ENCODE data around the gene MYH7.

The MYH7 gene

DNA sequence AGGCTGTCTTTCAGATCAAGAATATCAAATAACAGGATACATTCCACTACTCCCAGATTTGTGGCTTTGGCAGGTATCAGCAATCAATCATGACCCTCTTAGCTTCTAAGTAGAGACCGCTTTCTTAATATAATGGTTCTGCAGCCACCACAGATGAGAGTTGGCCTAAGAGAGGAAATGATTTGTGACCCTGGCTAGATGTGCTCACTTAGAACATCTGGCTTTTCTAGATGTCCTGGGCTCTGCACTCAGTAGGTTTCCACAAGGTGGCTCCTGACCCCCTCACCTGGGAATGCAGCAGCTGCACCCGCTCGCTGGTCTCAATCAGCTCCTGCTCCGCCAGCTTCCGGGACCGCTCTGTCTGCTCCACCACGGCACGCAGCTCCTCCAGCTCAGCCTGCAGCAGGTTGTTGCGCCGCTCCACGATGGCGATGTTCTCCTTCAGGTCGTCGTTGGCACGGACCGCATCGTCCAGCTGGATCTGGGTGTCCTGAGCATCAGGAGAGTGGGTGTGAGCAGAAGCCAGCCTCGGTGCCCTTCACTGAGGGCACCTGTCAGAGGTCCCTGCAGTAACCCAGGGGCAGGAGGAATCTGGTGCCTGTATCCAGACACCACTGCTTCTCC is 49.7 kb downstream of the MYH7 start:
- DNase-seq, result peak; percentile 6

DNA sequence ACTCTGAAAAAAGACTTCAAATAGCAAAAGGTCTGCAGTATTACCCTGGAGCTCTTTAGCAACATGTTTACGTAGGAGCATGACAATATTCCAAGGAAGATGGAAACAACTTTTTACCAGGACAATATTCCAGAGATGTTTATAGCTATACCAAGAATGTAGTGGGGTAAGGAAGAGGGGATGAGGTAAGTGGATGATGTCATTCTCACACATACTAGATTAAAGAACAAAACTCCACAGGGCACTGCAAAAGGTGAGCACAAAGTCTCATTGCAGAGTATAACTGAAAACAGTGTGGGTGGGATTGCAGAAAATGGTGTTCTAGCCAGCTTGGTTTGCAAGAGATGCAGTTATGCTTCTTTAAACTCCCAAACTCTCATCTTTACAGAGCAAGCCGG is 50.2 kb downstream of the MYH7 start:
- DNase-seq, result no peak

DNA sequence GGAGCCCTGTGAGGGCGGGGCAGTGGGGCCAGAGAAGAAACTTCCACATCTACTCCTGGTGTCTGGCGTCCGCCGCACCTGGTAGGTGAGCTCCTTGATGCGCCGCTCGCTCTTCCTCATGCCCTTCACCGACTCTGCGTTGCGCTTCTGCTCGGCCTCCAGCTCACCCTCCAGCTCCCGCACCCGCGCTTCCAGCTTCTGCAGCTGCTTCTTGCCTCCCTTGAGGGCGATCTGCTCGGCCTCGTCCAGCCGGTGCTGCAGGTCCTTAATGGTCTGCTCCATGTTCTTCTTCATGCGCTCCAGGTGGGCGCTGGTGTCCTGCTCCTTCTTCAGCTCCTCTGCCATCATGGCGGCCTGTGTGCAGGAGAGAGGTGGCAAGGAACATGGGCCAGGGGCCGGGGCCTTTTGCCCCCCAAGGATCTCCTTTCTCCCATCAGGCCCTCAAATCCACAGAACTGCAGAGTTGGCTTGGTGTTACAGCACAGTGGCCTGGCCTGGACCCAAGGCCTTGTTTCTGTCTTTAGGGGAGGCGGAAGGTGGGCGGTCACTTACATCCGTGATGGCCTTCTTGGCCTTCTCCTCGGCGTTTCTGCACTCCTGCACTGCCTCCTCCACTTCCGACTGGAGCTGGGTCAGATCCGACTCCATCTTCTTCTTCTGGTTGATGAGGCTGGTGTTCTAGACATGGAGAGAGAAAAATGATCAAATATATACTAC is 50.9 kb downstream of the MYH7 start:
- no peak for DNase-seq

DNA sequence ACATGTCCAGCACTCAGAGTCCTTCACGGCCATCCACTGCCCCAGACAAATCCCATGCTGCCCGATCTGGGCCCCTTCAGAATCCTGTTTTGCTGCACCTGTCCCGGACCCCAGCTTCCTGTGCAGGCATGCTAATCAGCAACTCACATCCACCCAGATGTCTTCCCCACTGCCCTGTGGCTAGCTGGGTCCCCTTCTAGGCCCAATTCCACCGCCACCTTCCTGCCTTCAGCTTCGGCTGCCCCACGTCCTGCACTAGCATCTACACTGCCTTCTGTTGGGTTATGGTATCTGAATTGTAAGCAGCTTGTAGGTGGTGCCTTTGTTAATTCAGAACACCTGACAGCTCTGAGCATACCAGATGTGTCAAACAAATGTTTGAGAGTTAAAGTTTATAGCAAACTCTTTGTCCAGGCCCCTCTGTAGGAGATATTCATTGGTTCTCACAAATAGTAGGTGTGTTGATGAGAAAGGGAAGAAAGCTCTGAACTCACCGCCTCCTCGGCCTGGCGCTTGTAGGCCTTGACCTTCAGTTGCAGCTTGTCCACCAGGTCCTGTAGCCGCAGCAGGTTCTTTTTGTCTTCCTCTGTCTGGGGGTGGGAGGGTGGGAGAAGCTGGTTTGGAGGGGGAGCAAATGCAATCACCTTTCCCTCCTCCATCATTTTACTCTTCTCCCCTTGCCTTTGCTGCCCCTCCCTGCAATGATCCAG is 52.6 kb downstream of the MYH7 start:
- no peak for DNase-seq

DNA sequence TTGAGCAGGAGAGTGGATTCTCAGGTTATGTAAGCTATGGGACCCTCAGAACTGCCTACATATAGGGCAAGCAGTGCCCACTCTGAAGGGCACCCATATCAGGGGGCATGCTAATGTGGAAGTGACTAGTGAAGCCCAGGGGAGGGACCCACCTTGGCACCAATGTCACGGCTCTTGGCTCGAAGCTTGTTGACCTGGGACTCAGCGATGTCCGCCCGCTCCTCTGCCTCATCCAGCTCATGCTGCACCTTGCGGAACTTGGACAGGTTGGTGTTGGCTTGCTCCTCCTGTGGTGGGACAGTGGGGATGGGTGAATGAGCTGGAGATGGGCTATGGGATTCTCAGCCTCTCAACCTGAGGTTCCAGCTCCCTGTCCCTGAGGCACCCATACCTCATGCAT is 53.2 kb downstream of the MYH7 start:
- no peak for DNase-seq

DNA sequence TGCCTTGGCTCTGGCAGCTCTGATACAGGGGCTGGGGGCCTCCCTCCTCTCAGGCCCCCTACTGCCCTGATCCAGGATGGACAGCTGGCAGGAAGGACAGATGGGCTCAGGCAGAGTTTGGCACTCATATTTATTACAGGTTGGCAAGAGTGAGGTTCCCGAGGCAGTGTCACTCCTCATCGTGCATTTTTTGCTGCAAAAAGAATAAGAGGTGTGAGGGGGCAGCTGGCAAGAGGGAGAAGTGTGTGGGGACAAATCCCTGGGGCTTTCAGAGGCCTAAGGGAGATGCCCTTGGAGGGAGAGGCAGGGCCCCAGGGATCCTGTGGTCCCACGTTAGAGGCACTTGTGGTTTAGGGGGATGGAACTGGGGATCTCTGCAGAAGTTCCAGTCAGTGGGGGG is 53.6 kb downstream of the MYH7 start:
- no peak for DNase-seq

DNA sequence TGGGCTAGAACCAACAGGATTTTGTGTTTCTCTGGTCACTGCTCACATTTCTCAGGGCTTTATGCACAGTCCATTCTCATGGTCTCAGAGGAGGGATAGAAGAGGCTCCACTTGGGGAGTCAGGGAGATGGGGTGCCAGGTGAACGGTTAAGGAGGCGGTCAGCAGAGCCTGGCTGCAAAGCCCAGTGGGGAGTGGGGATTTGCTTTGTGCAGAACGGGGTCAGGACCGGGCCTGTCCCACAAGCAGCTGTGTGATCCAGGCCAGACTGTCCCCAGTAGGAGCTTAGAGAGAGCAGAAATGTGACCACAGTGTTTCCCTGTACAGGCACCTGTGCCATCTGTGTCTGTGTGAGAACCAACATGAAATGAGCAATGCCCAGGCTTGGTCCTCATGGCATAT is 54.5 kb downstream of the MYH7 start:
- DNase-seq, result no peak

DNA sequence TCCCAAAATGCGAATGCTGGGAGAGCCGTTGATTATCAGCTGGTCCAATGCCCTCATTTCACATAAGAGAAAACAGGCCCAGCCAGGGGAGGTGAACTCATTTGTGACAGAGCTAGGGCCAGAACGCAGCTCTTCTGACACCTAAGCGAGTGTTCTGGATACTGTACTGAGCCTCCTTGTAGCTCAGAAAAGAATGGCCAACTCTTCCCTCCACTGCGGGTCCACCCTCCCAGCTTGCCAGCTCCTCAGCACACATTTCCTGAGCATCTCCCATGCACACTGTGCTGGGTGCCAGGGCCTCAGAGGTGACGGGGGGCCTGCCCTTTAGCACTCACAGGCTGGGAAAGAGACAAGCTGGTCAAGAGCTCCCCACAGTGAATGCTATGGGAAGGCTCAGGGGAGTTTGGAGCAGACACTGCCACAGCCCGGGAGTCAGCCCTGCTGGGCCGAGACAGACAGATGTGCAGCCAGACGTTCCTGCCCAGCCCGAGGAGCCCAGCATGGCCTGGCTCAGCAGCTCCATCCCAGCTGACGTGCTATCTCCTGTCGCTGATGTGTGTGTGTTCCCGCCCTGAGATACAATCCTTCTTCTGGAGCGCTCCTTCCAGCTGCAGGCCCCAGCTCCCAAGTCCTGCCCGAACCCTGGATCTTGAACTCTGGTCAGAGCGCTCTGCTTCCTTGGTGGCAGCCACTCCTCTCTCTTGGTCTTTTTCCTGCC is 55.1 kb downstream of the MYH7 start:
- no peak for DNase-seq

DNA sequence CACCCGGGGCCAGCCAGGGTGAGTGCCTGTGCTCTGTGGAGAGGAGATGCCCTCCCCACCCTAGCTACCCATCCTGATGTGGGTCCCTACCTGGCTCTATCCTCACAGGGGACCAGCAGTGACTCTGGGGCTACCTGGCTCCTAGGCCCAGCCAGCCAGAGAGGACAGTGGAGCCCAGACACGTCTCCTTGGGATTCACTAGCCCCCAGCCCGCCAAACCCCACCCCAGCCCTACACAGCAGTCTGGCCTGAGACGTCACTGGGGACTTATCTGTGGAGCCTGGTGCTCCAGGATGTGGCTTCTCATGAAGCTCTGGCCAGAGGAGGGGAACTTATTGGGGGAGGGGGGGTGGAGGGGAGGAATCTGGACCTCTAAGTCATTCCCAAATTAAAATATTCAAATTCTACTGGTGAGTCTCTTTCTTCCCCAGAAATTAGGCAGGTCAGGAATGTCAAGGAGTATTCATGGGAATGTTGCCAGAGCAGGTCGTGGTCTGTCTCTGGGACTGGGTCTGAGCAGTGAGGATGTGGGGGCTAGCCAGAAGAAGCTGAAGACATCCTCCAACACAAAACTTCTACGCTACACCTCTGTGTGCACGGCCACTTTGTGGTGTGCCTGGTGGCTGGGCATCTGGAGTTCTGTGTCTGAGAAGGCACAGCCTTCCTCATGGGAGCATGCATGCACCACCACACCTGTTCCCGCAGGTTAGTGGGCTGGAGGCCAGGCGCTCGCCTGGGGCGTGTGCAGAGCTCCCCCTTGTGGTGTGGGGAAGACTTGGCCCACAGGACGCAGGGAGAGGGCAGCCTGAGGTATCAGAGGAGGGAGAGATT is 55.9 kb downstream of the MYH7 start:
- DNase-seq, result peak; percentile 31

DNA sequence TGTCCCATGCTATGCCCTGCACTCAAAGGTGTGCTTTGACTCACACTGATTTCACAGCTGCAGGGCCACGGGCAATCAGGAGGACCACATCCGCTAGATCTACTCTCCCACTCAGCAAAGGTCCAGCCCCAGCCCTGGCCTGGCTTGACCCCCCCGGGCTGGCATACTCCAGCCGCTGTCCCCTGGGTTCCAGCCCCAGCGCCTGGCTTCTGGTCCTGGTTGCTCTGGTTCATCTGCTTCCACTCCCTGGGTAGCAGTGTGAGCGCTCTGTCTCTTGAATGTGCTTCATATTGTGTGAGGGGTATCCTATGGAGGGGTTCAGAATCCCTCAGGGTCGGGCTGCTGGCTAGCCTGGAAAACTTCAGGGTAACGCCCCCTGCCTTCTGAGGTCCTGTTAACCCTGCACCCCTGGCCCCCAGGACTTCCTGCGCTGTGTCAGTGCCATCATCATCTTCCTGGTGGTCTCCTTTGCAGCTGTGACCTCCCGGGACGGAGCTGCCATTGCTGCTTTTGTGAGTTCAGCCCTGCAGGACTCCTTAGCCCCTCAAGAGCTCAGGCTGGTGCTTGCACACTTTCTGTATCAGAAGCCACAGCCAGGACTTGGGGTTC is 56.7 kb downstream of the MYH7 start:
- DNase-seq, result no peak

DNA sequence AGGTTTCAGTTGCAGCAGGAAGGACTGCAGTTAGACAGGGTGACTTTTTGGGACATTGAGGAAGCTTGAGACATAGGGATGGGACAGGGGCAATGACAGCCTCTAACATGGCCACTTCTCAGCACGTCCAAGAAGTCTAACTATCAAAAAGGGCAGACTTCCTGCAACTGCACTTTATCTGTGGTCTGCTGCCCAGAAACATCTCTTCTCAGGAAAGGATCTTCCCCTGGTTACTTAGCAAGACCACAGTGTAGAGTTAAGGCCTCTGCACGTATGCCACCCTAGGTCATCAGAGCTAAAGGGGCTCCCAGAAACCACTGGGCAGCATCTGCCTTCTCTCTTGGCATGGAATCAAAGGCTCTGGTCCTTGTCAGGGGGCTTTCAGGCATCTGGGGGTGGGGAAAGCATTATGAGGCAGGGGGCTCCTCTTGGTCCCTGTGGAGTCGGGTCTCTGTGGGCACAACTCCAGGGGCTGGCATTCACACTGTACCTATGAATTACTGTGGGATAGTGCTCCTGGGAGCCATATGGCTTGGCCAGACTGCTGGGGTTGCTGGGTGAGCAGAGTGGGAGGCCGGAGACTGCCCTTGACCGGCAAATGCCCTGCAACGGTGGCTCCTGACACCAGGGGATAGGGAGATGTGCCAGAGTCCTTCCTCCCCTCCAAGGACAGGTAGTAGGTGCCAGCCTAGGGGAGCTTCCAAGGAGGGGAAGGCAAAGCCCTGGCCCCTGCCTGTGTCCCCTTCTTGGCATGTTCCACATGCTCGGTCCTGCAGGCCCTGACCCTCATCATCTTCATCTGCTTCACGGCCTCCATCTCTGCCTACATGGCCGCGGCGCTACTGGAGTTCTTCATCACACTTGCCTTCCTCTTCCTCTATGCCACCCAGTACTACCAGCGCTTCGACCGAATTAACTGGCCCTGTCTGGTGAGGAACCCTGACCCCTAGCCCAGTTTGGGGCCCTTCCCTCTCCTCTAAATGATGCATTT is 57.6 kb downstream of the MYH7 start:
- DNase-seq, result no peak

DNA sequence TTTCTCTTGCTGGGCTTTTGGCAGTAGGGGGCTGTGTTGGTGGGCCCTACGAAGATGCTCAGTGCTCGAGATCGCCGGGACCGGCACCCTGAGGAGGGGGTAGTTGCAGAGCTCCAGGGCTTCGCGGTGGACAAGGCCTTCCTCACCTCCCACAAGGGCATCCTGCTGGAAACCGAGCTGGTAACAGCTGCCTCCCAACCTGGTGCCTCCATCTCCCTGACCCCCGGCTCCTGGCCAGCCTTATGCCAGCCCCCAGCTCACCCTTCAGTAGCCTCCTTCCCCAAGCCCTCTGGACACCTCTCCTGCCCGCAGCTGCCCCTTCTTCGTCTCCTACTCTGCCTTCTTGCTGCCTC is 58.3 kb downstream of the MYH7 start:
- DNase-seq, result no peak

DNA sequence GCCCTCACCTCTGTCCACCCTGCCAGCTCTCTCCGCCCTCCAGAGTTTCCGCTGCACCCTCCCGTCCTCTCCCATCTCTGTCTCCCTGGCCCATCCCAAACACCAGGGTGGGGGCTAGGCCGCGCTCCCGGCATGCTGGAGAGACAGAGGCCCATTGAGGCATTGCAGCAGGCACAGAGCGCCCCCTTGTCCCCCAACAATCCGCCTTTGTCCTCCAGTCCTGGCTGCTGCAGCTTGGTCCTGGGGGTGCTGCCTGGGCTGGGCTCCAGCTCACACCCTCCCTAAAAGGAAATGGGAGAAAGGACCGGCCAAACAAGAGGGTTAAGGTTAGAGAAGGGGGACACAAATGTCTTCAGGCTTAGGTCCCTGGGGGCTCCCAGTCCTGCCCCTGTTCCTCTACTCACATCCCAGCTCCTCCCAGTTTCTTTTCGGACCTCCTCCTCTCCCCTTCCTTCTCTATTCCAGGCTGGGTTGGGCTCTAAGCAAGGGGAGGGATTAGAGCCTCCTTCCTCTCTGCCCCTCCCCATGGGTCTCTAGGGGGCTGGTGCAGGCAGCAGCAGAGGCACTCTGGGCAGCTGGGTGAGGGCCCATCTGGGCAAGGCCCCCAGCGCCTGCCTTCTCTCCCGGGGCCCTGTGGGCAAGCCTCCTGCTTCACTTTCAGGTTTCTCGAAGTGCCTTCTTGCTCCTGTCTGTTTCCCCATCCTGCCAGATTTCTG is 58.8 kb downstream of the MYH7 start, which contains the start of gene CMTM5:
TSS of gene CMTM5 (plus strand) at position 565 of the 716 bp plus-strand sequence. CDS start 206 bp downstream, outside the sequence.
- no peak for DNase-seq

DNA sequence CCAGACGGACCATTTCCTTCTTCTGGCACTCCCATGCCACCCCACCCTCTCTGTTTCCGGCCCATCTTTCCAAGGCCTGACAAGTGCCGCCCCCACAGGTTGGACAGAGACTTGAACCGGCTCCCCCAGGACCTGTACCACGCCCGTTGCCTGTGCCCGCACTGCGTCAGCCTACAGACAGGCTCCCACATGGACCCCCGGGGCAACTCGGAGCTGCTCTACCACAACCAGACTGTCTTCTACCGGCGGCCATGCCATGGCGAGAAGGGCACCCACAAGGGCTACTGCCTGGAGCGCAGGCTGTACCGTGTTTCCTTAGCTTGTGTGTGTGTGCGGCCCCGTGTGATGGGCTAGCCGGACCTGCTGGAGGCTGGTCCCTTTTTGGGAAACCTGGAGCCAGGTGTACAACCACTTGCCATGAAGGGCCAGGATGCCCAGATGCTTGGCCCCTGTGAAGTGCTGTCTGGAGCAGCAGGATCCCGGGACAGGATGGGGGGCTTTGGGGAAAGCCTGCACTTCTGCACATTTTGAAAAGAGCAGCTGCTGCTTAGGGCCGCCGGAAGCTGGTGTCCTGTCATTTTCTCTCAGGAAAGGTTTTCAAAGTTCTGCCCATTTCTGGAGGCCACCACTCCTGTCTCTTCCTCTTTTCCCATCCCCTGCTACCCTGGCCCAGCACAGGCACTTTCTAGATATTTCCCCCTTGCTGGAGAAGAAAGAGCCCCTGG is 59.8 kb downstream of the MYH7 start:
- DNase-seq, result no peak

DNA sequence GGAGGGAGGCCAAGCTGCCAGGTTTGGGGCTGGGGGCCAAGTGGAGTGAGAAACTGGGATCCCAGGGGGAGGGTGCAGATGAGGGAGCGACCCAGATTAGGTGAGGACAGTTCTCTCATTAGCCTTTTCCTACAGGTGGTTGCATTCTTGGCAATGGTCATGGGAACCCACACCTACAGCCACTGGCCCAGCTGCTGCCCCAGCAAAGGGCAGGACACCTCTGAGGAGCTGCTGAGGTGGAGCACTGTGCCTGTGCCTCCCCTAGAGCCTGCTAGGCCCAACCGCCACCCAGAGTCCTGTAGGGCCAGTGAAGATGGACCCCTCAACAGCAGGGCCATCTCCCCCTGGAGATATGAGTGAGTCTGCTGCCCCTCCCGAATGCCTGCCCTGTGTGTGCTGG is 62.4 kb downstream of the MYH7 start:
- DNase-seq, result no peak

DNA sequence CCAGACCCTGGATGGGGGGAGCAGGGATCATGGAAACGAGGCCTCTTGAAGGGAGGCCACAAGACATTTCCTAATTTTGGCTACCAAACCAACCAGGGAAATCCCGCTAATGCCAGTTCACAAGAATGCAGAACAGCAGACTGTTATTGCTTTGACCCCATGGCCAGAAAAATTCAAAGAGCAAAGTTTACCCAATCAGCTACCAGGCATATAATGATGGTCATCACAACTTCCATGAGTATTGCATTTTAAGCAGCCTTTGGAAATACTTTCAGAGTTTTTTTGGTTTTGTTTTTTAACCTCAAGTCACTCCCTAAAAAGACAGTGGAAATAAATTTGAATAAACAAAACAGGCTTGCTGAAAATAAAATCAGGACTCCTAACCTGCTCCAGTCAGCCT is 63.0 kb downstream of the MYH7 start, which contains the start of gene IL25:
TSS of gene IL25 (plus strand) at position 301 of the 400 bp plus-strand sequence.
- no peak for DNase-seq

DNA sequence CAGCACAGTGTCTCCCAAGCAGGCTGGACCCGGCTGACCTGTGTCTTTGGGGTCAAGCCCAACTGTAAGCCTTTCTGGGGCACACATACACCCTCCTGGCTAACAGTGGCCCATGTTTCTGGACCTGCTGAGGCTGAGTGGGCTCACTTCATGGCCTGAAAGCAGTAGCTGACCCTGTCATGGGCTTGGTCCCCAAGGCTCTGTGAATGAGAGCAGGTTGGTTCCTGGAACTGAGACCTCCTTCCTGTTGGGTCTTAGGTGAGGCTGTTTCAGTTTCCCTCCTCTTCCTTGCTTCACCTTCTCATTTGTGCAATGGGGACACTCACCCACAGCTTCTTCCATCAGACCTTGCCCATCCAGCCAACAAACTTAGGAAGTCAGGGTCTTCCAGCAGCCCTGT is 63.6 kb downstream of the MYH7 start:
- DNase-seq, result no peak

DNA sequence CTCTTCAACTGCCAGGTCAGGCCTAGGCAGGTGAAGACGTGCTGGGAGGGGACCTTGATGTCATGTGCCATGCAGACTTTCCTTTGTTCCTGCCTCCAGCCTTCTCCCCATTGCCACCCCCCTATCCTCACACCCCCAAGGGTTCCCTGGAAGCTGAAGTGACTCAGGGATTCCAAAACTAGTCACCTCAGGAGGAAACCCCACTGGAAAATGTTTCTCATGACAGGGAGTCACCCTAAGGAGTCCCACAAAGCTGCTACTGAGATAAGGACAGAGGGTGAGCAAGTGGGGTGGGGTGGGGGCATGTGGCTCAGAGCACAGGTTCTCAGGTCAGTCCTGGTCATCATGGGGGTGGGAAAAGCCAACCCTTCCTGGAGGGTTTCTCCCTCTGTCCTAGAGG is 65.2 kb downstream of the MYH7 start:
- DNase-seq, result no peak

DNA sequence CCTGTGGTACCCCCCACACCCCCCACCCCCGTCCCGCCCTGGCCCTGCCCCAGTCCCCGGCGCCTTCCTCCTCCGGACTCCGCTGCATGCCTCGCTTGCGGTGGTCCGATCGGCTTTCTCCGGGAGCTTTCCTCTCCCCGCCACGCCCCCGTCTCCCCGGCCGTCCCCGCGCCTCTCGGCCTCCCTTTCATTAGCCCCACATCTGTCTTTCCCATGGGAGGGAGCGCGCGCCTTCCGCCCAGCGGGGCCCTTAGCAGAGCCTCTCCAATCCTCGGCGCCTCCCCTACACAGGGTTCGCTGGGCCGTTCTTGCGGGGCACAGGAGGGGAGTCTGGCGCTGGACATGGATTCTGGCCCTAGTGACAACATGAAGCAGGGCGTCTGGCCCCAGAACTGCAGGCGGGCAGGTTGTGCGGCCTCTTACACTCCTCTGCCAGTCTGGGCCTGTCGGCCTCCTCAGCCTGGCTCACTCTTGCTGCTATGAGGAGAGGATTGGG is 69.0 kb downstream of the MYH7 start:
- peak; percentile 54 for DNase-seq

All from DMS153 (cell line).